Mesothelial cell of epicardium (in vitro differentiated cells): Measurements from ENCODE around the gene MLPH. TPM values are rescaled to one million over a fixed set of nuclear protein-coding genes. Genes with fewer than 3 reads are reported as not detected.

Experiments
- DNase-seq, 2 experiments: peaks; one replicate each; pipeline ENCODE4 v3.0.0; 2021; ENCODE audit warnings: low spot score in 2 of 2; ENCODE audit not compliant: unreplicated experiment in 2 of 2
- H3K27ac Mint-ChIP-seq: 2 replicates; pipeline ENCODE4 v1.8.0; 2021; ENCODE audit warnings: mixed read lengths
- H3K27me3 Mint-ChIP-seq: 2 replicates; pipeline ENCODE4 v1.8.0; 2021; ENCODE audit warnings: low read depth, mixed read lengths
- H3K36me3 Mint-ChIP-seq: 2 replicates; pipeline ENCODE4 v1.8.0; 2021; ENCODE audit warnings: mixed read lengths
- H3K4me1 Mint-ChIP-seq: 2 replicates; pipeline ENCODE4 v1.8.0; 2021; ENCODE audit warnings: mixed read lengths
- H3K4me3 Mint-ChIP-seq: 2 replicates; pipeline ENCODE4 v1.8.0; 2021; ENCODE audit warnings: mild to moderate bottlenecking, moderate library complexity, mixed read lengths
- H3K9me3 Mint-ChIP-seq: 2 replicates; pipeline ENCODE4 v1.8.0; 2021; ENCODE audit warnings: mixed read lengths
- CTCF ChIP-seq: fragments of 200-600 bp; sonication (generic); IDR thresholded peaks from one replicate; pipeline ENCODE4 v1.5.0; 2021; ENCODE audit warnings: antibody characterized with exemption; ENCODE audit not compliant: unreplicated experiment
- total RNA-seq: library from RNA; stranded (reverse); gene quantifications from 3 replicates; pipeline ENCODE4 v1.2.1, GENCODE V29; 2021

MLPH gene
- total RNA-seq, 1 donor from 2014 or later, result 6.1 TPM

- Mint-ChIP-seq H3K27me3 (peaks cover 20% of the 10 kb centered on the region), H3K4me1 (no peaks in the 10 kb centered on the region), H3K9me3 (peaks cover under 1% of the 10 kb centered on the region), H3K4me3 (no peak overlapping the region), H3K27ac (no peak overlapping the region), H3K36me3 (no peaks in the 10 kb centered on the region)
- no peak for DNase-seq
- TF ChIP-seq CTCF, result no peak
Observed at GRCh38 chr2:237563816-237564215, 76.8 kb downstream of the MLPH start.

GRCh38 chr2:237564526-237565131 lies 77.6 kb downstream of the MLPH start:
- Mint-ChIP-seq H3K36me3 (no peaks in the 10 kb centered on the region), H3K9me3 (peaks cover 3% of the 10 kb centered on the region), H3K27me3 (peaks cover 20% of the 10 kb centered on the region), H3K4me3 (no peak overlapping the region), H3K4me1 (no peaks in the 10 kb centered on the region), H3K27ac (no peak overlapping the region)
- TF ChIP-seq CTCF, result no peak
- DNase-seq, result no peak

- no peaks in the 10 kb centered on the region for H3K36me3 Mint-ChIP-seq
- peaks cover 18% of the 10 kb centered on the region for H3K27me3 Mint-ChIP-seq
Observed at GRCh38 chr2:237565974-237566373, 78.9 kb downstream of the MLPH start.

GRCh38 chr2:237566401-237567235 lies 79.6 kb downstream of the MLPH start, which contains the start of gene PRLH:
Gene PRLH, plus strand, starts transcription at chr2:237566574. Its CDS starts 0 bp downstream, at chr2:237566574.
- H3K9me3 Mint-ChIP-seq, result peaks cover 3% of the 10 kb centered on the region
- no peak for TF ChIP-seq CTCF
- H3K36me3 Mint-ChIP-seq, result no peaks in the 10 kb centered on the region
- H3K4me1 Mint-ChIP-seq, result no peaks in the 10 kb centered on the region
- peaks cover 18% of the 10 kb centered on the region for H3K27me3 Mint-ChIP-seq
- no peak within 1 kb of the TSS for H3K27ac Mint-ChIP-seq
- H3K4me3 Mint-ChIP-seq, result no peak within 1 kb of the TSS
- DNase-seq, result no peak

More at GRCh38 chr2:237565974-237566373, 78.9 kb downstream of the MLPH start:
- Mint-ChIP-seq H3K9me3 (peaks cover 3% of the 10 kb centered on the region), H3K27ac (no peak overlapping the region), H3K4me3 (no peak overlapping the region), H3K4me1 (no peaks in the 10 kb centered on the region)
- no peak for DNase-seq
- no peak for TF ChIP-seq CTCF

GRCh38 chr2:237567276-237568029 lies 80.4 kb downstream of the MLPH start:
- Mint-ChIP-seq H3K27me3 (peaks cover 13% of the 10 kb centered on the region), H3K27ac (no peak overlapping the region), H3K4me3 (no peak overlapping the region), H3K36me3 (no peaks in the 10 kb centered on the region), H3K4me1 (peaks cover 8% of the 10 kb centered on the region), H3K9me3 (peaks cover 3% of the 10 kb centered on the region)
- no peak for DNase-seq
- TF ChIP-seq CTCF, result no peak
